ENCODE data around the gene RPL10. TPM values are rescaled to one million over a fixed set of nuclear protein-coding genes. Genes with fewer than 3 reads are reported as not detected.
"Not testable (repeated sequence)": the region's sequence is repeated elsewhere in the genome, so short reads cannot be mapped to it uniquely, and the experiment has no call there.

The RPL10 gene
- total RNA-seq, 4 donors from 2014 or later = 3,899 to 6,066 (median 5,720) TPM

GRCh38 chrX:154396973-154397887 is 947 bp upstream of the RPL10 start:
- Histone ChIP-seq H3K4me3 (peak overlapping the region; percentile 68 to 85 (median 80)), H3K27ac (peak overlapping the region; percentile 93 to 99 (median 98)), H3K4me1 (peaks cover 10 to 18% of the 10 kb centered on the region in 2 donors), H3K36me3 (peaks cover 0 to 14% of the 10 kb centered on the region in 2 donors), H3K27me3 (no peaks in the 10 kb centered on the region), H3K9me3 (no peaks in the 10 kb centered on the region)
- in situ Hi-C loops (cut with MboI; ENCODE audit: low sequenced_read_pairs in 4 of 4) (no loop called here), intact Hi-C loops (cut with DNase I; ENCODE audit: low total_unique reads) (loop anchor here (5.0 kb wide), 3 partner anchors 40 to 120 kb away; partner anchors contain the start of genes FAM3A, GDI1 and UBL4A)
- TF ChIP-seq, protein P1, sequence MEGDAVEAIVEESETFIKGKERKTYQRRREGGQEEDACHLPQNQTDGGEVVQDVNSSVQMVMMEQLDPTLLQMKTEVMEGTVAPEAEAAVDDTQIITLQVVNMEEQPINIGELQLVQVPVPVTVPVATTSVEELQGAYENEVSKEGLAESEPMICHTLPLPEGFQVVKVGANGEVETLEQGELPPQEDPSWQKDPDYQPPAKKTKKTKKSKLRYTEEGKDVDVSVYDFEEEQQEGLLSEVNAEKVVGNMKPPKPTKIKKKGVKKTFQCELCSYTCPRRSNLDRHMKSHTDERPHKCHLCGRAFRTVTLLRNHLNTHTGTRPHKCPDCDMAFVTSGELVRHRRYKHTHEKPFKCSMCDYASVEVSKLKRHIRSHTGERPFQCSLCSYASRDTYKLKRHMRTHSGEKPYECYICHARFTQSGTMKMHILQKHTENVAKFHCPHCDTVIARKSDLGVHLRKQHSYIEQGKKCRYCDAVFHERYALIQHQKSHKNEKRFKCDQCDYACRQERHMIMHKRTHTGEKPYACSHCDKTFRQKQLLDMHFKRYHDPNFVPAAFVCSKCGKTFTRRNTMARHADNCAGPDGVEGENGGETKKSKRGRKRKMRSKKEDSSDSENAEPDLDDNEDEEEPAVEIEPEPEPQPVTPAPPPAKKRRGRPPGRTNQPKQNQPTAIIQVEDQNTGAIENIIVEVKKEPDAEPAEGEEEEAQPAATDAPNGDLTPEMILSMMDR (IDR thresholded peaks at IDR 0.05 in 4 of 5, conservative IDR thresholded peaks at IDR 0.05 in 1 of 5) = no peak
- TF ChIP-seq POLR2A (IDR thresholded peaks at IDR 0.05) = peak in 1 of 2 donors; percentile 32
- DNase-seq = peak; percentile 52 to 71
- peak; percentile 55 to 61 for ATAC-seq

- Histone ChIP-seq H3K4me3 (peak overlapping the region; percentile 68 to 85 (median 80)), H3K4me1 (peaks cover 10 to 18% of the 10 kb centered on the region in 2 donors), H3K36me3 (peaks cover 0 to 14% of the 10 kb centered on the region in 2 donors), H3K27ac (peak overlapping the region; percentile 93 to 99 (median 98)), H3K27me3 (no peaks in the 10 kb centered on the region), H3K9me3 (no peaks in the 10 kb centered on the region)
- DNase-seq = peak; percentile 76 to 91
- in situ Hi-C loops (cut with MboI; ENCODE audit: low sequenced_read_pairs in 4 of 4) = no loop called here
- intact Hi-C loops (cut with DNase I; ENCODE audit: low total_unique reads) = loop anchor here (1.0 to 5.0 kb wide), 4 partner anchors 9 to 118 kb away; partner anchors contain the start of genes FAM3A, GDI1 and UBL4A
- peak; percentile 68 to 73 for ATAC-seq
- TF ChIP-seq POLR2A (IDR thresholded peaks at IDR 0.05) = no peak
- TF ChIP-seq, protein P1 (IDR thresholded peaks at IDR 0.05 in 4 of 5, conservative IDR thresholded peaks at IDR 0.05 in 1 of 5) = peak; percentile 78 to 89 (median 85)
Measured at GRCh38 chrX:154398668-154399526, 720 bp downstream of the RPL10 start.

DNA sequence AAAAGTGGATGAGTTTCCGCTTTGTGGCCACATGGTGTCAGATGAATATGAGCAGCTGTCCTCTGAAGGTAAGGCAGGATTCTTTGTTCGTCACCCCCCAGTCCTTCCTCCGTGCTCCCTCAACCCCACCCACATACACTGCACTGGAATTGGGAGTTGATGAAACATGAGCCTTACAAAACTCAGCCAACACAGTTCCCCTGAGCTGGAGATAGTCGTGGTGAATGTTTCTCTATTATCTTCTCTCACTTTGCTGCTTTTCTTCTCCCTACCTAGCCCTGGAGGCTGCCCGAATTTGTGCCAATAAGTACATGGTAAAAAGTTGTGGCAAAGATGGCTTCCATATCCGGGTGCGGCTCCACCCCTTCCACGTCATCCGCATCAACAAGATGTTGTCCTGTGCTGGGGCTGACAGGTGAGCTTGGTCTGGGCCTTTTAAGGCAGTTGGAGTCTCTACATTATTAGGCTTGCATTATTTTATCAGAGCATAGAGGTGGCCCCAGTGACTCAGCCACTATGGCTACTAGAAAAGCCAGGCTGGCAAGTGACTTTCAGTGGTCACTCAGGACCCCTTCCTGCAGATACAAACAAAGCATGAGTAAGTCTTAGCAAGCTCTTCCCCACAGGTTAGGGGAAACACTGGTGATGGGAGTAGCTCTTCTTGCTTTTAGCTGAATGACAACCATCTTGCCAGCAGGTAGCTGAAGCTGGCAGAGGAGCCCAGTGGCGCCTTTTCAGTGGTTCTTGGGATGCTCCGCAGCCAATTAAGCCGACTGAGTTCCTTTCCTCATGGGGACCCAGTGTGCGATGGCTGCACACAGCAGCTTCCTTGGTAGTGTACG is 1.6 kb downstream of the RPL10 start:
- Histone ChIP-seq H3K36me3 (peaks cover 0 to 14% of the 10 kb centered on the region in 2 donors), H3K4me1 (peaks cover 10 to 18% of the 10 kb centered on the region in 2 donors), H3K27ac (peak overlapping the region; percentile 93 to 99 (median 98)), H3K27me3 (no peaks in the 10 kb centered on the region), H3K9me3 (no peaks in the 10 kb centered on the region), H3K4me3 (peak overlapping the region; percentile 68 to 85 (median 80))
- in situ Hi-C loops (cut with MboI; ENCODE audit: low sequenced_read_pairs in 4 of 4) = loop anchor here in 2 of 4 donors (25.0 kb wide), 1 partner anchor 138 kb away; the partner anchor contains the start of genes G6PD (in 2 of the 2) and IKBKG (in 2 of the 2)
- no peak for TF ChIP-seq POLR2A (IDR thresholded peaks at IDR 0.05)
- TF ChIP-seq, protein P1 (IDR thresholded peaks at IDR 0.05 in 4 of 5, conservative IDR thresholded peaks at IDR 0.05 in 1 of 5) = no peak
- DNase-seq (no peak), ATAC-seq (no peak)
- intact Hi-C loops (cut with DNase I; ENCODE audit: low total_unique reads) = loop anchor here (5.0 kb wide), 3 partner anchors 38 to 118 kb away; partner anchors contain the start of genes FAM3A, GDI1 and UBL4A

DNA sequence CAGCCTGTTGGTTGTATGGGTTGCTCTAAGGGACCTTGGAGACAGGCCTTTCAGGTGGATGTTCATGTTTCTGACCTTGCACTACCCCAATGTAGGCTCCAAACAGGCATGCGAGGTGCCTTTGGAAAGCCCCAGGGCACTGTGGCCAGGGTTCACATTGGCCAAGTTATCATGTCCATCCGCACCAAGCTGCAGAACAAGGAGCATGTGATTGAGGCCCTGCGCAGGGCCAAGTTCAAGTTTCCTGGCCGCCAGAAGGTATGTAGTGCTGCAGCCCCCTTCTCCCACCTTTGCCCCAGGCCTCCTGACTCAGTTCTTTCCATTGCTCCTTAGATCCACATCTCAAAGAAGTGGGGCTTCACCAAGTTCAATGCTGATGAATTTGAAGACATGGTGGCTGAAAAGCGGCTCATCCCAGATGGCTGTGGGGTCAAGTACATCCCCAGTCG is 2.2 kb downstream of the RPL10 start:
- Histone ChIP-seq H3K27ac (peak overlapping the region in 3 of 4 donors; percentile 93 to 99 (median 98)), H3K4me1 (peaks cover 10 to 18% of the 10 kb centered on the region in 2 donors), H3K36me3 (peaks cover 0 to 14% of the 10 kb centered on the region in 2 donors)
- intact Hi-C loops (cut with DNase I; ENCODE audit: low total_unique reads); H3K9me3 ChIP-seq; ATAC-seq; H3K4me3 ChIP-seq; DNase-seq; H3K27me3 ChIP-seq: not testable (repeated sequence)
- in situ Hi-C loops (cut with MboI; ENCODE audit: low sequenced_read_pairs in 4 of 4) = loop anchor here in 2 of 4 donors (25.0 kb wide), 1 partner anchor 137 kb away; the partner anchor contains the start of genes G6PD (in 2 of the 2) and IKBKG (in 2 of the 2)
